ENCODE data around the gene MYH10. TPM values are rescaled to one million over a fixed set of nuclear protein-coding genes. Genes with fewer than 3 reads are reported as not detected.

Gene MYH10
- total RNA-seq, 1 donor from 2014 or later, result 104 TPM

- no peak for DNase-seq (ENCODE audit: low spot score)
These were observed 135.9 kb downstream of the MYH10 start for GRCh38 chr17:8494506-8495111.

DNA sequence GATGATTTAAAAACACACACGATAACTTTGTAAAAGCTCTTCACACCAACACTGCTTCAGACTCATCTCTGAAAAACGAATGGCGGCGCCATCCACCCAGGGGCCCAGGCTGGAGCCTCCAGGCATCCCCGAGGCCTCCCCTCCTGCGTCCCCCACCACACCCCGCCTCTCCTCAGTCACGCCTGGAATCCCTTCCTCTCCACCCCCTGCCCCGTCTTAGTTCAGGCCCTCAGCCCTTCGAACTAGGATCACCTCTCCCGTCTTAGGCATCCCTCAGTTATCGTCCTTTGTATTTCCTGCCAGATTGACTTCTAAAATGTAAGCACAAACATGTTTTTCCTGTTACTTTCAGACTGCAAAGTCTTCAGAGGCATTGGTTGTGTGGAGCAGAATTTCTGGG is 136.5 kb downstream of the MYH10 start:
- no peak for DNase-seq (ENCODE audit: low spot score)

GRCh38 chr17:8492121-8492520 is 138.4 kb downstream of the MYH10 start:
- no peak for DNase-seq (ENCODE audit: low spot score)

DNA sequence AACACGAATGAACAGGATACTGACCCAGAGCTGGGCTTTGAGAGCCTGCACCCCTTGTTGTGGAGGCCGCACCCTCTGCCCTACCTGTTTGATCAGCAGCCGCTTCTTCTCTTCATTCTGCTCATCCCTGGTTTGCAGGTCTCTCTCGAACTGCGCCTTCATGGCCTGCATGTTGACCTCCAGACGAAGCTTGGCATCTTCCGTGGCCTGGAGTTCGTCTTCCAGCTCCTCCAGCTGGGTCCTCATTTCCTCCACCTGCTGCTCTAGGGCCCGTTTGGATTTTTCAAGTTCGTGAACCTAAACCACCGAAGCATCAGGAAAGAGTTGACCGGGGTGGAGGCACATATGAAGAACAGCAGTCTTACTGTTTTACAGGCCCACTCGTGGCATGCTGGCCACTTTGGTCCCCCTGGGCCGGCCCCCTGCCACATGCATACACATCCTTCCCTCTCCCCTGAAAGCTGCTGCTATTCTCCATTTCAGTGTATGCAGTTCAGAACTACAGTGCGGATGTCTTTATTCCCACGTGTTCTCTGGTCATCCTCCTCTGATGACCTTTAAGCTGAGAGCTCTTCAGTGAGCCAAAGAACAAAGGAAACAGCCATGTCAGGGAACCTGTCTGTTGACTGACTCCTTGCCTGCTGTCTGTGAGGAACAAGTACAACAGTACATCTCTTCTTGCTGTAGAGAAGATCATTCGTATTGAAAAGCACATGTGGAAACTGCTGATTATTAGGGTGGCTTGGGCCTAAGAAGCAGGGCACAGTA is 140.1 kb downstream of the MYH10 start:
- DNase-seq (ENCODE audit: low spot score), result no peak

DNA sequence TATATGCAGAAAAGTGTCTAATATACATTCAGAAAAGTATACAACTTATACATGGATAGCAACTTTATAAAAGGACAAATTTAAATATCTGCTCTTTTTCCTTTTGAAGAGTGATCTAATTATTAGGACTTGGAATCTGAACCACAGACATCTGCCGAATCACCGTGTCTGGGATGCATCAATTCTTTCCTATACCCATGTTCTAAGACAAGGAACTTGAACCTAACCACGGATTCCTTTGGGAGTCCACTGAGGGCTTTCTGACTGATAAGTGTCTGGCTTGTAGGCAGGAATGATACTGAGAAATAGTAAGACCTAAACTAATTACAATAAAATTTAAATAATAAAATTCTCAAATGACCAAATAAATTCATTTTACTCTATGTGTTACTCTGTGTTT is 140.7 kb downstream of the MYH10 start:
- no peak for DNase-seq (ENCODE audit: low spot score)

- peak; percentile 40 for DNase-seq (ENCODE audit: low spot score)
These were observed 141.6 kb downstream of the MYH10 start for GRCh38 chr17:8488901-8489300.

DNA sequence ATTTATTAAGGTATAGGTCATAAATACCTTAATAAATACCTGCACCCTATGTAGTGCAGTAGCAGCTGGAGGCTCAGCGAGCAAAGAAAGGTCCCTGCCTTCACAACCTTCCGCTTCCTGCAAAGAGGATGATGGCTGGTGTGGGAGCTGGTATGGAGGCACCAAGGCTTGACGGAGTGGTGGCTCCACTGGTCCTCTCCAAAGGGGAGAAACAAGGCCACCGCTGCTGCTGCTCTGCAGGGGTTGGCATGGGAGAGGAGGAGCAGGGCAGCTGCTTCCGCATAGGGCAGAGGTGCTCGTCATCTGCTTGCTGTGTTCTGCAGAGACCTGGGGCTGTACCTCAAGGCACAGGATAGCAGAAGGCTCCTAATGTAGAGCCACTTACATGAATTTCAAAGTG is 142.0 kb downstream of the MYH10 start:
- DNase-seq (ENCODE audit: low spot score), result no peak

DNA sequence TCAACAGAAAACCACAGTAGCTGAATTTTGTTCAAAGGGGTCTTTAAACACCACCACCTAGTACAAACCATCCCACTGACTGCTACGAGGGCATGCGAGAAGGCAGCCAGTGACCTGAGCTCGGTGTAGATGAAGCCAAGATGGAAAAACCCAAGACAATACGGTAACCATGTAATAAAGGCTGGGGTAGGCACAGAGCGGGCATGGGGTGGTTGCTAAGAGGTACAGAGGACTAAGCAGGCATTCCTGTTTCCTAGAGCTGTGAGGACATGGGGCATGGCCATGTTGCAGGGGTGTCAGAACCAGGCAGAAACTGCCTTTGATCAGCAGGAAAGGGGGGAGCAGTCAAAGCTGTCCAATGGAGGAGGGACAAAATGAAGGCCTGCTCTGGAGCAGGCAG is 142.8 kb downstream of the MYH10 start:
- no peak for DNase-seq (ENCODE audit: low spot score)

DNA sequence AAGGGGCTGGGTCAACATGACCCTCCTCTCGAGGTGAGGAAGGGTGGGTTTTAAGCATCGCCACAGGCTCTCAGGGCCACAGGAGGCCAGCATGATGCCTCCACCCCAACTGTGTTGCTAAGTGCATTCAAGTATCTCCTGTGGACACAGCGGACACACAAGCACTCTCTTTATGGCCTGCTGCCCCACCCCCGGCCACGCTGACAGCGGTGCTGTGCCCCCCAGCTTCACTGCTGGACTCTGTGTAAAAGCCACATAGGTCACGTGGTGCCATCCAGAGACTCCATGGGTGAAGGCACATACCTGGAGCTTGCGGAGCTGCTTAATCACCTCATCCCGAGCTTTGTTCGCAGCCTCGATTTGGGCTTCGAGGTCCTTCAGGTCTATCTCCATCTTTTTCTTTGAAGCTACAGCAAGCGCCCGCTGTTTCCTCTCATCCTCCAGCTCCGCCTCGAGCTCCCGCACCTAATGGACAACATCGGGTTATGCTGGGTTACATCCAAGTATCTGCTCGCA is 143.3 kb downstream of the MYH10 start:
- no peak for DNase-seq (ENCODE audit: low spot score)

- no peak for DNase-seq (ENCODE audit: low spot score)
These were observed 145.0 kb downstream of the MYH10 start for GRCh38 chr17:8485491-8485890.

DNA sequence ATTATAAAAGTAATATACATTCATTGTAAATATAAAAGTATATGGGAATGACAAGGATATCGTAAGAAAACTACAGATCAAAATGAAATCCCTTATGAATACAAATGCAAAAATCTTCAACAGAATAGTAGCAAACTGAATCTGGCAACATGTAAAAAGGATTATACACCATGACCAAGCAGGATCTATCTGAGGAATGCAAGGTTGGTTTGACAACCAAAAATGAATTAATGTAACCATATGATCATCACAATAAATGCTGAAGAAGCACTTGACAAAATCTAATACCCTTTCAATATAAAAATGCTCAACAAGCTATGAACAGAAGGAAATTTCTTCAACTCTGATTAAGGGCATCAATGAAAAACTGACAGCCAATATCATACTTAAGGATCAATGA is 146.1 kb downstream of the MYH10 start:
- no peak for DNase-seq (ENCODE audit: low spot score)

DNA sequence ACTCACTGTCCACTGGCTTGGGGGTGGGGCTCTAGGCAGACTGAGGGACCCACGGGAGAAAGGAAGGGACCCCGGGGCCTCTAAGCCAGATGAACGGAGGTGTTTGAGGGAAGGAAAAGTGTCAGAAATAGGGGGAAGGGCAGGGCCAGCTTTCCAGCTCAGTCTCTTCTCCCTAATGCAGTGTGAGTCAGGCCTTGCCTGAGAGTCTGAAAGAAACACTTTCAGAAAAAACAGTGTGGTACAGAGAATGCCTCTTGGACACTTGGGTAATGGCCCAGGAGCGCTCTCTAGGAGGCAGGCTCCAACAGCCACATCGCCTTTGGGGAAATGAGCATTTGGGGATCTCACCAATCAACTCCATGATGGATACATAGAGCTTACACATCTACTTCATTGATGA is 148.0 kb downstream of the MYH10 start:
- DNase-seq (ENCODE audit: low spot score), result no peak

- no peak for DNase-seq (ENCODE audit: low spot score)
These were observed 148.8 kb downstream of the MYH10 start for GRCh38 chr17:8481703-8482102.

DNA sequence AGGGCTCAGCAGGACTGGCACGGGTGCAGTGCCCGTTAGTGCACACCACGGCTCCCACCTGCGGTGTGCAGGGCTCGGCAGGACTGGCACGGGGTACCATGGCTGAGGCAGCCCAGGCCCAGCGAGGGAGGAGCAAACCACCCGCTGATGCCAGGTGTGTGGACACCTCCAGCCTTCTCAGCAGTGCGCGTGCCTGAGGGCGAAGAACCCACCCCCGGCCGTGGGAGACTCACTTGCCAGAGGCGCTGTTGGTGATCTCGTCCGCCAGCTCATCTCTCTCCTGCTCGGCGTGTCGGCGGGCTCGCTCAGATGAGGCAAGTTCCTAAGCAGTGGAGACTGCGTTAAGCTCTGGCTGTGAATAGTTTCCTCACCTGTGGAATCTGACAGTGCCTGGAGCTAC is 149.4 kb downstream of the MYH10 start:
- DNase-seq (ENCODE audit: low spot score), result no peak

DNA sequence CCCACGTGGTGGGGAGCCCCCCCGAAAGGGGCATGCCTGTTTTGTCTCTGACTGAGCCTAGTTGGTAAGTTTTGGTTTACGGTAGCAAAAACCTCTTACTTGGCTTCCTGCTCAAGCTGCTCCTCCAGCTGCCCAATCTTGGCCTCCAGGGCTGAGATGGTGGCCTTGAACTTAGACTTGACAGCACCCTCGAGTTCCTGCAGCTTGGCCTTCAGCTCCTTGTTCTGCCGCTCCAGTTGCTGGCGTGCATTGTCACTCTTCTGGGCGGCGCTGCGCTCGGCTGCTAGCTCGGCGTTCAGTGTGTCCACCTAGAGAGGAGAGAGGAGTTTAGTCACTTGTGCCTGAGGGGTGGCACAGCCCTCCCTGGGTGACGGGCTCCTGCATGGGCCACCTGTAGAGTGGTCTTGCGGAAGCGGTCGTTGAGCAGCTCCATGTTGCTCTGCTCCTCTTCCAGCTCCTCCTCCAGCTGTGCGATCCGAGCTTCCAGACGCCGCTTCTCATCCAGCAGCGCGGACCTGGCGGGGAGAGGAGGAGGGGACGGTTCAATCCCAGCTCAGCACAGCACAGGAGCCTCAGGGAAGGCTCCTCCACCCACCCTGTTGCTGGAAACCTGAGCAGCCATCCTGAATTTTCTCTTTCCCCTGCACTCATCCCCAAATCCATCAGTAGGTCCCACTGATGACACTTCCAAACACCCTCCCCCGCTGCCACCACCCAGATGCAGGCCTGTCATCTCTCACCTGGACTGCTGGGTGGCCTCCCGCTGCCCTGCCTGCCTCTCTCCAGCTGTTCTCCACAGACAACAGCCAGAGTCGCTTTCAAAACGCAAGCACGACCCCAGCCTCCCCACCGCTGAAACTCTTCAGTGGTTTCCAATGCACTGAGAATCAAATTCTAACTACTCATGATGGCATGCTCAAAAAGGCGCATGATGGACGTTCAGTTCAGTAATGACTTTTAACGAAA is 150.2 kb downstream of the MYH10 start:
- DNase-seq (ENCODE audit: low spot score), result no peak

DNA sequence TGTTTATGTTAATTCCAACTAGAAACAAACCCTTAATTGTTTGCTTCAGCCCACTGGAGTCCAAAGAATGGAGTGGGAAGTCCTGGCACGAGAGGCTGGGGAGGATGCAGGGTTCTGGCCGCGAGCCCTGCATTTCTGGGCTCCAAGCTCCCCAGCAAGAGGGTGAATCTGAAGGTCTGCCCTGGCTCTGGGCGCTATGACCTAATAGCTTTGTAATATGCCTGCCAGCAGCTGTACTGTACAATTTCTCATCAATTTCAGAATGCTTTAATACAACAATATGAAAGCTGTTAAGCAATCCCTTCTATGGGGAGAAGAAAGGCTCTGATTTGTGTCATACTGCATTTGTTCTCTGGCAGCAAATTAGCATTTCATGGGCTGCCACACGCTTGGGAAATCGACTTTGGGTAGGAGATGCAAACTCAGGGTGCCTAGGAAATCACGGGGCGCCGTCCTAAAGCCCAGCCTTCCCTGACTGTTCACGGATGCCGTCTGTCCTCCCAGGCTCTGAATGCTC is 151.0 kb downstream of the MYH10 start:
- peak; percentile 59 for DNase-seq (ENCODE audit: low spot score)

GRCh38 chr17:8477715-8478441 is 152.6 kb downstream of the MYH10 start:
- DNase-seq (ENCODE audit: low spot score), result no peak

- no peak for DNase-seq (ENCODE audit: low spot score)
These were observed 153.4 kb downstream of the MYH10 start for GRCh38 chr17:8477171-8477570.

- DNase-seq (ENCODE audit: low spot score), result no peak
These were observed 153.8 kb downstream of the MYH10 start for GRCh38 chr17:8476741-8477140.

- DNase-seq (ENCODE audit: low spot score), result no peak
These were observed 154.7 kb downstream of the MYH10 start for GRCh38 chr17:8475781-8476180.

- no peak for DNase-seq (ENCODE audit: low spot score)
These were observed 155.3 kb downstream of the MYH10 start for GRCh38 chr17:8475227-8475626.

All from mucosa of gallbladder (tissue), 1 donor.